Osteoblast (primary cell): ENCODE results near the gene GAREM1. TPM values are rescaled to one million over a fixed set of nuclear protein-coding genes. Genes with fewer than 3 reads are reported as not detected.
"Not testable (repeated sequence)": the region's sequence is repeated elsewhere in the genome, so short reads cannot be mapped to it uniquely, and the experiment has no call there.

Experiments
- DNase-seq: peaks from one replicate; pipeline ENCODE4 v3.0.0; 2011; ENCODE audit warnings: low spot score, mixed read lengths; ENCODE audit not compliant: insufficient read length; ENCODE audit errors: missing footprints
- H2AFZ ChIP-seq: 2 replicates; pipeline ENCODE4 v1.6.0; 2011; ENCODE audit warnings: mild to moderate bottlenecking, low read length
- H3K27ac ChIP-seq: 2 replicates; pipeline ENCODE4 v1.5.1; 2011; ENCODE audit warnings: mild to moderate bottlenecking, low read depth, low read length, moderate library complexity
- H3K27me3 ChIP-seq: 2 replicates; pipeline ENCODE4 v1.6.0; 2012; ENCODE audit warnings: mild to moderate bottlenecking, control low read depth, inconsistent platforms, low read length, moderate library complexity; ENCODE audit not compliant: insufficient read depth
- H3K36me3 ChIP-seq: 2 replicates; pipeline ENCODE4 v1.5.1; 2011; ENCODE audit warnings: mild to moderate bottlenecking, low read length, control low read depth, moderate library complexity; ENCODE audit not compliant: insufficient read depth
- H3K4me1 ChIP-seq: 2 replicates; pipeline ENCODE4 v1.5.1; 2011; ENCODE audit warnings: mild to moderate bottlenecking, low read length, control low read depth, moderate library complexity; ENCODE audit not compliant: insufficient read depth
- H3K4me2 ChIP-seq: 2 replicates; pipeline ENCODE4 v1.6.0; 2011; ENCODE audit warnings: mild to moderate bottlenecking, low read length; ENCODE audit not compliant: insufficient read depth
- H3K4me3 ChIP-seq: fragments of 200-600 bp; sonication (generic); 3 replicates; pipeline ENCODE4 v1.5.1; 2012; ENCODE audit warnings: mild to moderate bottlenecking, low read length, inconsistent platforms; ENCODE audit not compliant: insufficient read depth
- H3K79me2 ChIP-seq: 2 replicates; pipeline ENCODE4 v1.6.0; 2012; ENCODE audit warnings: mild to moderate bottlenecking, low read length, control low read depth, inconsistent platforms; ENCODE audit not compliant: insufficient read depth
- H3K9me3 ChIP-seq: 2 replicates; pipeline ENCODE4 v1.5.1; 2011; ENCODE audit warnings: low read depth, low read length, control low read depth
- H4K20me1 ChIP-seq: 2 replicates; pipeline ENCODE4 v1.6.0; 2012; ENCODE audit warnings: mild to moderate bottlenecking, low read length, control low read depth; ENCODE audit not compliant: insufficient read depth
- total RNA-seq: library from RNA; depleted of rRNA; stranded (reverse); fragments of >200 nt; gene quantifications from 2 replicates; pipeline ENCODE4 v1.2.3, GENCODE V29; 2012
- TF ChIP-seq, protein P1 (sequence below): IDR thresholded peaks from 2 replicates; pipeline ENCODE4 v1.5.1; 2011; ENCODE audit warnings: mild to moderate bottlenecking, low read depth, low read length, moderate library complexity; ENCODE audit errors: extremely low read depth

The GAREM1 gene
- total RNA-seq, 1 donor = 3.6 TPM

DNA sequence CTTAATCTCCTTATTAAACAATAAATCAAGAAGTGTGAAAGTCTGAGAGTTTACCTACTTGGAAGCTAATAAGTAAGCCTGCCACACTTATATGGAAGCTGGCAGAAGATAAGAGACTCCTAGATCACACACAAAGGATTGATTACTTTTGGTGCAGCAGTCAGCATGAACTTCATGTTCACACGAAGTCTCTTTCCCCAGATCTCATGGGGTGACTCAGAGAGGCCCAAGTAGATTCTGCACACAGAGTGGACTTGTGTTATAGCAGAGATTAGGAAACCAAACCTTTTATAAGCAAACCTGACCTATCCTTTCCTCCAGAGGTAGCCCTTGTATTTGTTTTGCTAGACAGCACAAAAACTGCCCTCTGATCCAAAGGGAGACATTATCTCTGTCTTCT, 9.9 kb upstream of the GAREM1 start:
- Histone ChIP-seq H3K36me3 (no peaks in the 10 kb centered on the region), H3K4me3 (no peak overlapping the region), H3K27me3 (peaks cover 2% of the 10 kb centered on the region), H3K27ac (no peak overlapping the region), H3K4me2 (no peak overlapping the region), H2AFZ (no peak overlapping the region), H4K20me1 (no peaks in the 10 kb centered on the region), H3K79me2 (no peaks in the 10 kb centered on the region), H3K4me1 (no peaks in the 10 kb centered on the region), H3K9me3 (no peaks in the 10 kb centered on the region)
- DNase-seq = no peak
- TF ChIP-seq, protein P1, sequence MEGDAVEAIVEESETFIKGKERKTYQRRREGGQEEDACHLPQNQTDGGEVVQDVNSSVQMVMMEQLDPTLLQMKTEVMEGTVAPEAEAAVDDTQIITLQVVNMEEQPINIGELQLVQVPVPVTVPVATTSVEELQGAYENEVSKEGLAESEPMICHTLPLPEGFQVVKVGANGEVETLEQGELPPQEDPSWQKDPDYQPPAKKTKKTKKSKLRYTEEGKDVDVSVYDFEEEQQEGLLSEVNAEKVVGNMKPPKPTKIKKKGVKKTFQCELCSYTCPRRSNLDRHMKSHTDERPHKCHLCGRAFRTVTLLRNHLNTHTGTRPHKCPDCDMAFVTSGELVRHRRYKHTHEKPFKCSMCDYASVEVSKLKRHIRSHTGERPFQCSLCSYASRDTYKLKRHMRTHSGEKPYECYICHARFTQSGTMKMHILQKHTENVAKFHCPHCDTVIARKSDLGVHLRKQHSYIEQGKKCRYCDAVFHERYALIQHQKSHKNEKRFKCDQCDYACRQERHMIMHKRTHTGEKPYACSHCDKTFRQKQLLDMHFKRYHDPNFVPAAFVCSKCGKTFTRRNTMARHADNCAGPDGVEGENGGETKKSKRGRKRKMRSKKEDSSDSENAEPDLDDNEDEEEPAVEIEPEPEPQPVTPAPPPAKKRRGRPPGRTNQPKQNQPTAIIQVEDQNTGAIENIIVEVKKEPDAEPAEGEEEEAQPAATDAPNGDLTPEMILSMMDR = no peak

DNA sequence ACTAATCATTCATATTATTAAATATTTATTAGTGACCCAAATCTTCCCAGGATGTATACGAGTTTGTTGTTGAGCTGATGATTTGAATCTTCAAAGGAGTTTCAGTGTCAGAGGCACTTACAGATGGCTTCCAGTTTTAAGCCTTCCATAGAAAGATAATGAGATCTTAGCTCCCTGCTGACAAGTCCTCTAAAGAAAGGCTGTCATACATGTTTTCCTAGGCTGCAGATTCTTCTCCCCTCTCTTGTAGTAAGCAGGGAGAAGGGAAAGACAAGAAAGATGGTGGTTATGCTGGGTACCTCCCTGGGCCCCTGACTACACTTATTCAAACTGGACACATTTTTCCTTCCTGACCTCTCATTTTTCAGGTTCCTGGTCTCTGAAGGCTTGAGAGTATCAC, 8.1 kb upstream of the GAREM1 start:
- Histone ChIP-seq H3K36me3 (no peaks in the 10 kb centered on the region), H3K4me3 (no peak overlapping the region), H2AFZ (no peak overlapping the region), H4K20me1 (no peaks in the 10 kb centered on the region), H3K4me2 (no peak overlapping the region), H3K9me3 (no peaks in the 10 kb centered on the region), H3K27ac (no peak overlapping the region), H3K27me3 (peaks cover 3% of the 10 kb centered on the region), H3K79me2 (no peaks in the 10 kb centered on the region), H3K4me1 (no peaks in the 10 kb centered on the region)
- no peak for DNase-seq
- TF ChIP-seq, protein P1 = no peak

DNA sequence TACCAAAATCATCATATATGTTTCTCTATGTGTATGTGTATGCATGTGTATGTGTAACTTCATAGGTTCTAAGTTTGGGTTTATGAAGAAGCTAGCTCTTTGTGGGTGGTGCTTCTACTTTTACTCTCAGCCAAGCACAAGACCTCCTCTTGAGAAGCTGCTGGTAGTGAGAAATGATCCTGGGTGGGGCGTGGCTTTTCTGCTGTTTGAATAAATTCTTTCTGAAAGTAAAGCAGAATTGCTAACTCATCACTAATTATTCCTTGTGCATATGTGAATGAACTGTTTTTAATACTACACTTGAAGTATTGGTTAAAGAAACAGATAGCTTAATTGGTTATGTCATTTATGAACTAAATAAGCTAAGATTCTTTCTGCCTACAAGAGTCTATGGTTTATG, 7.6 kb upstream of the GAREM1 start:
- Histone ChIP-seq H3K4me1 (no peaks in the 10 kb centered on the region), H3K27ac (no peak overlapping the region), H3K27me3 (peaks cover 5% of the 10 kb centered on the region), H3K4me2 (no peak overlapping the region), H4K20me1 (no peaks in the 10 kb centered on the region), H3K4me3 (no peak overlapping the region), H3K9me3 (no peaks in the 10 kb centered on the region), H2AFZ (no peak overlapping the region), H3K36me3 (no peaks in the 10 kb centered on the region), H3K79me2 (no peaks in the 10 kb centered on the region)
- TF ChIP-seq, protein P1 = no peak
- DNase-seq = no peak

DNA sequence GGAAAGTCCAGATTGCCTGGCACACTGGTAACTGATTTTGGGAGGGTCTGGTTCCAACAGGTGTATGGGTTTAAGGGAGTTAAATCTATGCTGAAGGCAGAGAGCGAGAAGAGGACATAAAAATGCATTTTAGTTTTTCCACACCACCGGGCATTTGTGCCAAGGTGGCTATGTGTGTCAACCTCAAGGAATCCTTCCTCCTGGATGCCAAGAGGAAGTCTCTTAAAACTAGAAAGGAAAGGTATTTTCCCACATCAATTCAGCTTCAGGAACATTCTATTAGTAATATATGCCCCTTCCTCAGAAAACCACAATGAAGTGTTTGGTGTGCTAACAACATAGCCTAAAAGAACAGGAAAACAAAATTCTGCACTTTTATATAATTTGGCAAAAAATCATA, 5.4 kb upstream of the GAREM1 start:
- TF ChIP-seq, protein P1 = no peak
- Histone ChIP-seq H3K36me3 (no peaks in the 10 kb centered on the region), H3K4me3 (no peak overlapping the region), H3K9me3 (no peaks in the 10 kb centered on the region), H3K27ac (no peak overlapping the region), H3K4me2 (no peak overlapping the region), H2AFZ (no peak overlapping the region), H3K4me1 (peaks cover 4% of the 10 kb centered on the region), H3K79me2 (no peaks in the 10 kb centered on the region), H3K27me3 (peaks cover 8% of the 10 kb centered on the region), H4K20me1 (no peaks in the 10 kb centered on the region)
- DNase-seq = no peak

DNA sequence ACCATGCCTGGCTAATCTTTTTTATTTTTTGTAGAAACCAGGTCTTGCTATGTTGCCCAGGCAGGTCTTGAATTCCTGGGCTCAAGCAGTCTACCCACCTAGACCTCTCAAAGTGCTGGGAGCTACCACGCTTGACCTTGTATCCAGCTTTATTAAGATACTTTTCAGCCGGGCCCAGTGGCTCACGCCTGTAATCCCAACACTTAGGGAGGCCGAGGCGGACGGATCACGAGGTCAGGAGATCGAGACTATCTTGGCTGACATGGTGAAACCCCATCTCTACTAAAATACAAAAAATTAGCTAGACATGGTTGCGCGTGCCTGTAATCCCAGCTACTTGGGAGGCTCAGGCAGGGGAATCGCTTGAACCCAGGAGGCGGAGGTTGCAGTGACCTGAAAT, 4.4 kb upstream of the GAREM1 start:
- H3K4me1 ChIP-seq, H2AFZ ChIP-seq, H3K4me3 ChIP-seq, H3K27me3 ChIP-seq, H3K27ac ChIP-seq, H3K79me2 ChIP-seq, H3K36me3 ChIP-seq, H3K4me2 ChIP-seq, H4K20me1 ChIP-seq, H3K9me3 ChIP-seq, DNase-seq: not testable (repeated sequence)
